ENCODE results near the gene ELFN1. TPM values are rescaled to one million over a fixed set of nuclear protein-coding genes. Genes with fewer than 3 reads are reported as not detected.

ELFN1 gene
- total RNA-seq, 1 donor from 2014 or later, result 4.3 TPM

DNA sequence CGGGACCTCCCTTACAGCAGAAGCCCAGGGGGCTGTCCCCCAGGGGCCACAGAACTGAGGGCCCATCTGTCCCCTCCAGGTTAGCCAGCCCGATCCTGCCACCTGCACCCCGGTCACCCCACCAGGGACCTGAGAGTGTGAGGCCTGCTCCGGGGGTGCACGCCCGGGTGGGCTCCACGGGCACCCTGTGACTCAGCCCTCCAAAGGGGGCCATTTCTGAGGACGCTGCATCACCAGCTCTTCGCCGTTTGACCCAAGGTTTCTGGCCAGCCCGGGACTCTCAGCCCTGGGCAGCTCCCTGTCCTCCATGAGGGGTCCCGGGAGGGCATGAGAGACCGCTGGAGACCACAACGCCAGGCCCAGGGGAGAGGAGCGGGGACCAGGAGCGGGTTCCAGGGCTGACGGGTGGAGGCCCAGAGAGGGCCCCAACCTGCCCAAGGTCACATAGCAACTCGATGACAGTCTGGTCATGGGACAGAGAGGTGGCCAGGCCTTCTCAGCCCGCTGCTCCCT lies 79.3 kb downstream of the ELFN1 start:
- Histone ChIP-seq H3K27me3 (peaks cover 10% of the 10 kb centered on the region), H3K4me1 (no peaks in the 10 kb centered on the region), H3K4me3 (no peak overlapping the region), H3K36me3 (no peaks in the 10 kb centered on the region), H3K27ac (no peak overlapping the region), H3K9me3 (no peaks in the 10 kb centered on the region)
- no peak for ATAC-seq
- intact Hi-C loops (cut with DNase I), result no loop called here
- DNase-seq, result no peak
- TF ChIP-seq, protein P1, sequence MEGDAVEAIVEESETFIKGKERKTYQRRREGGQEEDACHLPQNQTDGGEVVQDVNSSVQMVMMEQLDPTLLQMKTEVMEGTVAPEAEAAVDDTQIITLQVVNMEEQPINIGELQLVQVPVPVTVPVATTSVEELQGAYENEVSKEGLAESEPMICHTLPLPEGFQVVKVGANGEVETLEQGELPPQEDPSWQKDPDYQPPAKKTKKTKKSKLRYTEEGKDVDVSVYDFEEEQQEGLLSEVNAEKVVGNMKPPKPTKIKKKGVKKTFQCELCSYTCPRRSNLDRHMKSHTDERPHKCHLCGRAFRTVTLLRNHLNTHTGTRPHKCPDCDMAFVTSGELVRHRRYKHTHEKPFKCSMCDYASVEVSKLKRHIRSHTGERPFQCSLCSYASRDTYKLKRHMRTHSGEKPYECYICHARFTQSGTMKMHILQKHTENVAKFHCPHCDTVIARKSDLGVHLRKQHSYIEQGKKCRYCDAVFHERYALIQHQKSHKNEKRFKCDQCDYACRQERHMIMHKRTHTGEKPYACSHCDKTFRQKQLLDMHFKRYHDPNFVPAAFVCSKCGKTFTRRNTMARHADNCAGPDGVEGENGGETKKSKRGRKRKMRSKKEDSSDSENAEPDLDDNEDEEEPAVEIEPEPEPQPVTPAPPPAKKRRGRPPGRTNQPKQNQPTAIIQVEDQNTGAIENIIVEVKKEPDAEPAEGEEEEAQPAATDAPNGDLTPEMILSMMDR (IDR thresholded peaks at IDR 0.05), result no peak

DNA sequence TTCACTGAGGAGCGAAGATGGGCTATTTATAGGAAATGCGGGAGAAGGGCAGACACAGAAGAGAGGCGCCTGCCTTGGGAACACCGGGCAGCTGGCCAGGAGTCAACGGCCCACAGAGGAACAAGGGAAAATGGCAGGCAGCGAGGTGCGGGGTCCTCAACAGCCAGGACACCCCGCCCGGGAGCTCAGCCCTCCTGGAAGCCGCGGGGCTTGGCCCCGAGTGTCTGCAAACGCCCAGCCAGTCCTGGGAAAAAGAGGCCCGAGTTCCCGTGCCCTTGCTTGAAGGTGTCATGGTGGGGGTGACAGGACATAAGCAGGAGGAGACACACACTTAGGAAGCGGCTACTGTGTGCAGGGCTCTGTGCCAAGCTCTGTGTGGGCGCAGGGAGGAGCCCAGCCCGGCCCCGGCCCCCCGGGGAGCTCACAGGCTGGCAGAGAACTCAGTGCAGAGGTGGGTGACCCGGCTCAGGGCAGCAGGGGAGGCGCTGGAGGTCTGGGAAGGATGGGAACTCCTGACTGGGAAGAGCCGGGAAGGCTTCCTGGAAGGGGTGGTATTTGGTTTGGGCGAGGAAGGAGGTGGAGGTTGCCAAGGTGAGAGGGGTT lies 79.9 kb downstream of the ELFN1 start:
- Histone ChIP-seq H3K27me3 (peaks cover 10% of the 10 kb centered on the region), H3K9me3 (no peaks in the 10 kb centered on the region), H3K27ac (no peak overlapping the region), H3K36me3 (no peaks in the 10 kb centered on the region), H3K4me3 (no peak overlapping the region), H3K4me1 (no peaks in the 10 kb centered on the region)
- intact Hi-C loops (cut with DNase I), result no loop called here
- TF ChIP-seq, protein P1 (IDR thresholded peaks at IDR 0.05), result no peak
- no peak for DNase-seq
- ATAC-seq, result no peak

DNA sequence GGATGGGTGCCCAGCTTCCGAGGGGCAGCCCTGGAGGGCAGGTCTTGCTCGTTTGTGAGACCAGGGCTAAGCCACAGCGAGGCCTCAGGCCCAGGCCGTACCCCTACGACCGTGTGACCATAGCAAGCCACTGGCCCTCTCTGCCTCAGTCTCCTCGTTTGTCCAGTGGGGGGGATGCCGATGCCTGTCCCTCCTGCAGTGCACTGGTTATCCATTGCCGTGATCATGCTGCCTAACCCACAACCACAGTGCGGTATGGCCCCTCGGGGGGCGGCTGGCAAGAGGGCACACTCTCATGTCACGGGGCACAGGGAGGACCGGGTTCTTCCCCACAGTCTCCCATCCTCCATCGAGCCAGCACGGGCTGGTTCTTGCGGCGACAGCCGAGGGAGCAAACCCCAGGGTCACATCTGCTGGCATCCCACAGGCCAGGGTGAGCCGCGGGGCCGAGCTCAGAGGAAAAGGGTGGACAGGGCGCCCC lies 80.5 kb downstream of the ELFN1 start:
- H3K4me1 ChIP-seq, result no peaks in the 10 kb centered on the region
- ATAC-seq (peak; percentile 6), DNase-seq (no peak)
- H3K9me3 ChIP-seq, result no peaks in the 10 kb centered on the region
- intact Hi-C loops (cut with DNase I), result no loop called here
- H3K27me3 ChIP-seq, result peaks cover 10% of the 10 kb centered on the region
- H3K4me3 ChIP-seq, result no peak overlapping the region
- TF ChIP-seq, protein P1 (IDR thresholded peaks at IDR 0.05), result no peak
- H3K27ac ChIP-seq, result no peak overlapping the region
- no peaks in the 10 kb centered on the region for H3K36me3 ChIP-seq

DNA sequence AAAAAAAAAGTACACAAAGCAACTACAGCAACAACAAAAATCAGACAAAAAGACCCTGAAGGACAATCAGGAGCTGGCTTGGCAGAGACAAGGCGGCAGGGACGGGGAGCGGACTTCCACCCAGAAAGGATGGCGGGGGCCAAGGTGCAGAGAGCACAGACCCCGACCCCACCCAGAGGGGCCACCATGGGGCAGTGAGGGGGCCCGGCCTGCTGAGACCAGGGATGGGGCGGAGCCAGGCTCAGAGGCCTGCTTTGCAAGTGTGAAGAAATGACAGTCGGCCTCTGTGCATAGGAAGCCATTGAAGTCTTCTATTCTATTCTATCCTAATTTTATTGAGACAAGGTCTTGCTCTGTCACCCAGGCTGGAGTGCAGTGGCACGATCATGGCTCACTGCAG lies 82.0 kb downstream of the ELFN1 start:
- Histone ChIP-seq H3K4me1 (no peaks in the 10 kb centered on the region), H3K9me3 (no peaks in the 10 kb centered on the region), H3K27me3 (peaks cover 13% of the 10 kb centered on the region), H3K27ac (no peak overlapping the region), H3K36me3 (no peaks in the 10 kb centered on the region), H3K4me3 (no peak overlapping the region)
- DNase-seq, result peak; percentile 42
- TF ChIP-seq, protein P1 (IDR thresholded peaks at IDR 0.05), result no peak
- intact Hi-C loops (cut with DNase I), result no loop called here
- ATAC-seq, result no peak

DNA sequence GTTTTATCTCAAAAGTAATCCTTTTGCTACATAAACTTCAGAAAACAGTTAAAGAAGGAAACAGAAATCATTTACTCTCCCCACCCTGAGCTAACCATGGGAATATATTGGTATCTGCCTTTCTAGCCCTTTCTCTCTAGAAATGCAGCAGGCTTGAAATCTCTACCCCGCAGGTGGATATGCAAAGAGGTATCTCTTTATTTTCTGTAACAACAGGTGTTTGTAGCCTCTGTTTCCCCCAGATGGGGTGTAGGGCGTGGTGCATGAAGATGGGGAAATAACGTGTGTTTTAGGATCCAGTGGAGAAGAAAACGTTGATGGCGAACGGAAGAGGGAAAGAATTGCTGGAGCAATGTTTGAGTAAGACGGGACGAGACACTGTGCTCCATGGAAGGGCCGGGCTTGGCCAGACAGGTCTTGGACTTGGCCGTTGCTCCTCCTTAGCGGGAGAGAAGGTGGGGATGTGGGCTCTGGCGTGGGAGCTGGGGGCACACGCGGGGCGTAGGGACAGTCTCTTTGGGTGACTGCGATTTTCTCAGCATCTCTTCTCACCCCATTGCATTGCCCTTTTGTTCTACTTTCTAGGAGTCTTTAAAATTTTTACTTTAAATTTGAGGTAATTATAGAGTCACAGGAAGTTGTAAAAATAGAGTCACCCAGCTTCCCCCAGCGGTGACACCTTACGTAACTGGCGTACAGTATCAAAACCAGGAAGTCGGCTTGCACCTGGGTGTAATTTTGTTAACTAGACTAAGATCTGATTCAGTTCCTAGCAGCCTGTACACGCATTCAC lies 82.9 kb downstream of the ELFN1 start:
- Histone ChIP-seq H3K4me1 (no peaks in the 10 kb centered on the region), H3K9me3 (no peaks in the 10 kb centered on the region), H3K27ac (no peak overlapping the region), H3K36me3 (no peaks in the 10 kb centered on the region), H3K27me3 (peaks cover 13% of the 10 kb centered on the region), H3K4me3 (no peak overlapping the region)
- ATAC-seq (no peak), DNase-seq (peak; percentile 29)
- TF ChIP-seq, protein P1 (IDR thresholded peaks at IDR 0.05), result no peak
- intact Hi-C loops (cut with DNase I), result no loop called here
